ENCODE data around the gene USO1. TPM values are rescaled to one million over a fixed set of nuclear protein-coding genes. Genes with fewer than 3 reads are reported as not detected.

The USO1 gene
- total RNA-seq, 3 donors from 2014 or later (not counting 1 experiment from before 2014, with no cell fraction given): 29.7 to 38.4 (median 32.2) TPM

DNA sequence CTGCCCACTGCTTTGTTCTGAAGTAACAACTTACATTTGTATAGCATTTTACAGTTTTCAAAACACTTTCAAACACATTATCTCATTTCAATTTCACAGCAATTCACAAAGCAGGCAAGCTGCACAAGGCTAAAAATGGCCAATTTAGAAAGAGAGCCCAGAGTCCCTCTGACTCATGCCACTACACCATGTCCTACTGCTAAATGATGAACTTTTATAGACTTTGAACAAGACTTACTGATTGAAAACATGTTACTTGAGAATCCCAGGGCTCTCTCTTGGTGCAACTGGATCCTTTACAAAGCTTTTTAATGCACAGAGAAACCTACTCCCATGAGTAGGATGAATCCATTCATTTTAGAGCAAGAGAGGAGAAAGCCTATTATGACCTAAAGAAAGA lies 45.4 kb upstream of the USO1 start:
- Histone ChIP-seq H3K4me3 (ENCODE audit: low read length) (no peak overlapping the region), H3K27ac (ENCODE audit: low read length) (no peak overlapping the region), H3K4me1 (ENCODE audit: control insufficient read depth, insufficient read depth, low read length) (peaks cover 15% of the 10 kb centered on the region), H3K9me3 (ENCODE audit: control insufficient read depth, insufficient read depth, low read length) (no peaks in the 10 kb centered on the region), H3K27me3 (ENCODE audit: control insufficient read depth, insufficient read depth, low read length) (no peaks in the 10 kb centered on the region), H3K36me3 (ENCODE audit: control insufficient read depth, insufficient read depth, low read length) (no peaks in the 10 kb centered on the region)
- H3K4me3 Mint-ChIP-seq: no peak overlapping the region
- DNase-seq (no peak), ATAC-seq (no peak)
- H3K27ac Mint-ChIP-seq: no peak overlapping the region
- TF ChIP-seq, protein P1, sequence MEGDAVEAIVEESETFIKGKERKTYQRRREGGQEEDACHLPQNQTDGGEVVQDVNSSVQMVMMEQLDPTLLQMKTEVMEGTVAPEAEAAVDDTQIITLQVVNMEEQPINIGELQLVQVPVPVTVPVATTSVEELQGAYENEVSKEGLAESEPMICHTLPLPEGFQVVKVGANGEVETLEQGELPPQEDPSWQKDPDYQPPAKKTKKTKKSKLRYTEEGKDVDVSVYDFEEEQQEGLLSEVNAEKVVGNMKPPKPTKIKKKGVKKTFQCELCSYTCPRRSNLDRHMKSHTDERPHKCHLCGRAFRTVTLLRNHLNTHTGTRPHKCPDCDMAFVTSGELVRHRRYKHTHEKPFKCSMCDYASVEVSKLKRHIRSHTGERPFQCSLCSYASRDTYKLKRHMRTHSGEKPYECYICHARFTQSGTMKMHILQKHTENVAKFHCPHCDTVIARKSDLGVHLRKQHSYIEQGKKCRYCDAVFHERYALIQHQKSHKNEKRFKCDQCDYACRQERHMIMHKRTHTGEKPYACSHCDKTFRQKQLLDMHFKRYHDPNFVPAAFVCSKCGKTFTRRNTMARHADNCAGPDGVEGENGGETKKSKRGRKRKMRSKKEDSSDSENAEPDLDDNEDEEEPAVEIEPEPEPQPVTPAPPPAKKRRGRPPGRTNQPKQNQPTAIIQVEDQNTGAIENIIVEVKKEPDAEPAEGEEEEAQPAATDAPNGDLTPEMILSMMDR (IDR thresholded peaks at IDR 0.05): no peak
- intact Hi-C loops (cut with micrococcal nuclease): no loop called here
- no peaks in the 10 kb centered on the region for H3K27me3 Mint-ChIP-seq (ENCODE audit: low read depth in 2 of 2)
- H3K4me1 Mint-ChIP-seq: peaks cover 3 to 13% of the 10 kb centered on the region in 2 donors
- no peaks in the 10 kb centered on the region for H3K36me3 Mint-ChIP-seq
- H3K9me3 Mint-ChIP-seq: no peaks in the 10 kb centered on the region

GRCh38 chr4:75679876-75680575 lies 44.4 kb upstream of the USO1 start:
- no peak for ATAC-seq
- H3K4me3 Mint-ChIP-seq: no peak overlapping the region
- WGBS (ENCODE audit: insufficient coverage): 100% methylated on average over 2 of the region's 3 CpGs
- intact Hi-C loops (cut with micrococcal nuclease): no loop called here
- TF ChIP-seq, protein P1 (IDR thresholded peaks at IDR 0.05): no peak
- Histone ChIP-seq H3K27ac (ENCODE audit: low read length) (no peak overlapping the region), H3K9me3 (ENCODE audit: control insufficient read depth, insufficient read depth, low read length) (no peaks in the 10 kb centered on the region), H3K27me3 (ENCODE audit: control insufficient read depth, insufficient read depth, low read length) (no peaks in the 10 kb centered on the region), H3K36me3 (ENCODE audit: control insufficient read depth, insufficient read depth, low read length) (no peaks in the 10 kb centered on the region), H3K4me1 (ENCODE audit: control insufficient read depth, insufficient read depth, low read length) (peaks cover 13% of the 10 kb centered on the region), H3K4me3 (ENCODE audit: low read length) (no peak overlapping the region)
- no peak overlapping the region for H3K27ac Mint-ChIP-seq
- DNase-seq: no peak
- no peaks in the 10 kb centered on the region for H3K36me3 Mint-ChIP-seq
- no peaks in the 10 kb centered on the region for H3K27me3 Mint-ChIP-seq (ENCODE audit: low read depth in 2 of 2)
- peaks cover 0 to 9% of the 10 kb centered on the region in 2 donors for H3K4me1 Mint-ChIP-seq
- no peaks in the 10 kb centered on the region for H3K9me3 Mint-ChIP-seq

- intact Hi-C loops (cut with micrococcal nuclease): no loop called here
- no peaks in the 10 kb centered on the region for H3K36me3 Mint-ChIP-seq
These were observed 40.8 kb upstream of the USO1 start for GRCh38 chr4:75683482-75684155.

More at GRCh38 chr4:75683482-75684155, 40.8 kb upstream of the USO1 start:
- ATAC-seq (no peak), DNase-seq (no peak)
- Histone ChIP-seq H3K9me3 (ENCODE audit: control insufficient read depth, insufficient read depth, low read length) (no peaks in the 10 kb centered on the region), H3K27ac (ENCODE audit: low read length) (no peak overlapping the region), H3K4me3 (ENCODE audit: low read length) (no peak overlapping the region), H3K4me1 (ENCODE audit: control insufficient read depth, insufficient read depth, low read length) (peaks cover 27% of the 10 kb centered on the region), H3K27me3 (ENCODE audit: control insufficient read depth, insufficient read depth, low read length) (no peaks in the 10 kb centered on the region), H3K36me3 (ENCODE audit: control insufficient read depth, insufficient read depth, low read length) (no peaks in the 10 kb centered on the region)
- 91% methylated on average over 6 of the region's 6 CpGs for WGBS (ENCODE audit: insufficient coverage)
- no peak overlapping the region for H3K4me3 Mint-ChIP-seq
- no peaks in the 10 kb centered on the region for H3K9me3 Mint-ChIP-seq
- H3K27ac Mint-ChIP-seq: peak overlapping the region; percentile 38 to 70
- H3K27me3 Mint-ChIP-seq (ENCODE audit: low read depth in 2 of 2): no peaks in the 10 kb centered on the region
- peaks cover 26 to 36% of the 10 kb centered on the region in 2 donors for H3K4me1 Mint-ChIP-seq
- TF ChIP-seq, protein P1 (IDR thresholded peaks at IDR 0.05): no peak

Measured in natural killer cell (primary cell).